SH-SY5Y (cell line): Measurements from ENCODE around the gene DMBX1.

Experiments used
- GATA2 ChIP-seq: IDR thresholded peaks from 2 replicates; pipeline ENCODE4 v1.6.1; 2011; ENCODE audit warnings: mild to moderate bottlenecking, low read depth, low read length
- GATA3 ChIP-seq: IDR thresholded peaks from 2 replicates; pipeline ENCODE4 v1.6.1; 2011; ENCODE audit warnings: low read depth, mild to moderate bottlenecking, low read length, moderate library complexity

DNA sequence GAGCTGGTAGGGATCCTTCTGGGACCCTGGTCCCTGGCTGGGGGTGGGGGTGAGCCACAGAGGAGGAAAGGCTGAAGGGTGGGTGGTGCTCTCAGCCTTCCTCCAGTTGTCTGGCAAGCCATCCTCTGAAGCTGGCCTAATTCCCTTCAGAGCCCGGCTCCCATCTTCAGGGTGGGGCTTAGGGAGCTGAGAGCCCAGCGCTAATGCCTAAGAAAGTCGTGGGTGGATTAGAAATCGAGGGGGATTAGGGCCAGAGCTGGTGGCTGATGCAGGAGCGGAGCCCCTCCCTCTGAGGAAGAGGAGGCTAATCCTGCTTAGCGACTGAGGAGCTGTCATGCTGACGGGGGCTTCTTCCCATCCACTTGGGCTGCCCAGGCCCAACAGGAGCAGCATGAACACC is 30.8 kb upstream of the DMBX1 start:
- TF ChIP-seq GATA2 = no peak
- TF ChIP-seq GATA3 = no peak
